Measurements from ENCODE around the gene HNRNPM. TPM values are rescaled to one million over a fixed set of nuclear protein-coding genes. Genes with fewer than 3 reads are reported as not detected.

HNRNPM gene
- total RNA-seq, 1 experiment from 2014 or later = 298 TPM

DNA sequence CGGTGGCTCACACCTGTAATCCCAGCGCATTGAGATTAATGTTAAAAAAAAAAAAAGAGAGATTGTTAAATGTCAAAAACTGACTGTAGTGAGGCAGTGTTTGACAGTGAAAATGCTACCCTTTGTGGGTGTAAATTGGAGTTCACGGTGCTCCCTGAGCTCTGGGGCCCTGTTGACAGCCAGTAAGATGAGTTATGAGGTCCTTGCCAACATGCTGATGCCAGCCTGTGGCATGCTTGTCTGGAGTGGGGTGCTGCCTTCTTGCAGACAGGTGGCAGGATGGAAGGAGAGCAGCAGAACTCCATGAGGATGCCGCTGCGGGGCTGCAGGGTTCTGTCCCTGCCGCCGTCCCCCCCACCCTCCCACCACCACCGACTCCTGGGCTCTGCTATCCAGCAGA lies 31.7 kb downstream of the HNRNPM start:
- CTCF ChIA-PET = no interaction called here
- Histone ChIP-seq H4K20me1 (ENCODE audit: insufficient read depth) (no peaks in the 10 kb centered on the region; the same call in 1 of the 2 replicates), H3K36me3 (ENCODE audit: control insufficient read depth in 1 of 2, insufficient read depth in 2 of 2, low read length in 2 of 2) (peaks cover 58 to 69% of the 10 kb centered on the region in 2 experiments)

DNA sequence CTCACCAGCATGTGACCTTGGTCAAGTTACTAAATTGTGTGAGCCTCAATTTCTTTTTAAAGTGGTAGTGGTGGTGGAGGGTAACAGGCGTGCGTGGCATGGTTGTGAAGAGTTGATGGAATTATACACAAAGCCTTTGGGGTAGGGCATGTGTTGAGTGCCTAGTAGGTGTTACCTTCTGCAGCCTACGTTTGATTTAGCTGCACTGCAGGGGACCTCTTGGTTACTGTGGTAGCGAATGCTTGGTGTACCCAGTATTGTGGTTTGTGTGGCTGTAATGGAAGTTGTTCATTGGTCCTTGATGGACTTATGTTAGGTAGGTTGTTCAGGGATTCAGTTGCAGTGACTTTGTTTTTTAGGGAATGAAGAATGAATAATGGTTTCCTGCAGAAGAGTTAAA lies 33.1 kb downstream of the HNRNPM start:
- H3K4me2 ChIP-seq (ENCODE audit: low read length) = no peak overlapping the region
- no peak overlapping the region for H3K4me3 ChIP-seq (replicated peaks in 1 of 2; ENCODE audit: low read depth in 1 of 2, low read length in 2 of 2)
- no peak overlapping the region for H2AFZ ChIP-seq (ENCODE audit: low read depth, low read length, poor library complexity, severe bottlenecking)
- H3K36me3 ChIP-seq (ENCODE audit: control insufficient read depth in 1 of 2, insufficient read depth in 2 of 2, low read length in 2 of 2) = peaks cover 48 to 59% of the 10 kb centered on the region in 2 experiments
- peaks cover 100% of the 10 kb centered on the region for H3K79me2 ChIP-seq (ENCODE audit: insufficient read depth, low read length)
- ChIA-PET RAD21 (ENCODE audit: low non-redundant PET in 1 of 2, low total read pairs in 2 of 2, uncharacterized antibody in 2 of 2, unreplicated experiment in 2 of 2) (no interaction called here), CTCF (no interaction called here), POLR2A (no interaction called here)
- H3K9me3 ChIP-seq (ENCODE audit: control insufficient read depth in 1 of 2, insufficient read depth in 1 of 2, low read depth in 1 of 2, low read length in 2 of 2) = no peaks in the 10 kb centered on the region
- H4K20me1 ChIP-seq (ENCODE audit: insufficient read depth) = no peaks in the 10 kb centered on the region; the same call in 1 of the 2 replicates
- DNase-seq (ENCODE audit: low read depth, low spot score) (no peak), ATAC-seq (no peak)
- no peaks in the 10 kb centered on the region for H3K27me3 ChIP-seq (ENCODE audit: insufficient read depth, low read length)
- H3K9me2 ChIP-seq (ENCODE audit: insufficient read depth) = no peaks in the 10 kb centered on the region
- intact Hi-C loops (cut with micrococcal nuclease) = no loop called here
- no TSS peak for BruUV-seq (replicated peaks)
- no peaks in the 10 kb centered on the region for H3K4me1 ChIP-seq (ENCODE audit: control insufficient read depth in 1 of 2, insufficient read depth in 2 of 2, low read length in 2 of 2)
- no peak overlapping the region for H3K9ac ChIP-seq (ENCODE audit: low read length)
- no peak overlapping the region for H3K27ac ChIP-seq (ENCODE audit: low read depth, low read length)
- TF ChIP-seq ELF1 (IDR thresholded peaks at IDR 0.05; ENCODE audit: borderline replicate concordance, low read depth) = no peak
- no peak for TF ChIP-seq POLR2AphosphoS5 (IDR thresholded peaks at IDR 0.05; ENCODE audit: low read depth, low read length)
- TF ChIP-seq SIN3A (IDR thresholded peaks at IDR 0.05; ENCODE audit: low read depth) = no peak
- TF ChIP-seq, protein P1, sequence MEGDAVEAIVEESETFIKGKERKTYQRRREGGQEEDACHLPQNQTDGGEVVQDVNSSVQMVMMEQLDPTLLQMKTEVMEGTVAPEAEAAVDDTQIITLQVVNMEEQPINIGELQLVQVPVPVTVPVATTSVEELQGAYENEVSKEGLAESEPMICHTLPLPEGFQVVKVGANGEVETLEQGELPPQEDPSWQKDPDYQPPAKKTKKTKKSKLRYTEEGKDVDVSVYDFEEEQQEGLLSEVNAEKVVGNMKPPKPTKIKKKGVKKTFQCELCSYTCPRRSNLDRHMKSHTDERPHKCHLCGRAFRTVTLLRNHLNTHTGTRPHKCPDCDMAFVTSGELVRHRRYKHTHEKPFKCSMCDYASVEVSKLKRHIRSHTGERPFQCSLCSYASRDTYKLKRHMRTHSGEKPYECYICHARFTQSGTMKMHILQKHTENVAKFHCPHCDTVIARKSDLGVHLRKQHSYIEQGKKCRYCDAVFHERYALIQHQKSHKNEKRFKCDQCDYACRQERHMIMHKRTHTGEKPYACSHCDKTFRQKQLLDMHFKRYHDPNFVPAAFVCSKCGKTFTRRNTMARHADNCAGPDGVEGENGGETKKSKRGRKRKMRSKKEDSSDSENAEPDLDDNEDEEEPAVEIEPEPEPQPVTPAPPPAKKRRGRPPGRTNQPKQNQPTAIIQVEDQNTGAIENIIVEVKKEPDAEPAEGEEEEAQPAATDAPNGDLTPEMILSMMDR (IDR thresholded peaks at IDR 0.05 in 2 of 3, conservative IDR thresholded peaks at IDR 0.05 in 1 of 3; ENCODE audit: borderline replicate concordance in 1 of 3, insufficient read depth in 1 of 3, low read depth in 2 of 3, low read length in 2 of 3) = no peak
- TF ChIP-seq, protein P2, sequence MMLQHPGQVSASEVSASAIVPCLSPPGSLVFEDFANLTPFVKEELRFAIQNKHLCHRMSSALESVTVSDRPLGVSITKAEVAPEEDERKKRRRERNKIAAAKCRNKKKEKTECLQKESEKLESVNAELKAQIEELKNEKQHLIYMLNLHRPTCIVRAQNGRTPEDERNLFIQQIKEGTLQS (IDR thresholded peaks at IDR 0.05) = no peak
- no peak for TF ChIP-seq SRF (IDR thresholded peaks at IDR 0.05; ENCODE audit: low read depth)
- no peak for TF ChIP-seq YY1 (IDR thresholded peaks at IDR 0.05; ENCODE audit: extremely low read depth, insufficient replicate concordance, low read depth, low read length)
- TF ChIP-seq POLR2A (IDR thresholded peaks at IDR 0.05; ENCODE audit: borderline replicate concordance, extremely low read depth, insufficient read depth, insufficient read length) = no peak

More for the DNA sequence above, 31.7 kb downstream of the HNRNPM start:
- Histone ChIP-seq H3K9ac (ENCODE audit: low read length) (no peak overlapping the region), H3K9me2 (ENCODE audit: insufficient read depth) (no peaks in the 10 kb centered on the region), H3K27me3 (ENCODE audit: insufficient read depth, low read length) (no peaks in the 10 kb centered on the region), H3K4me1 (ENCODE audit: control insufficient read depth in 1 of 2, insufficient read depth in 2 of 2, low read length in 2 of 2) (no peaks in the 10 kb centered on the region), H3K27ac (ENCODE audit: low read depth, low read length) (no peak overlapping the region), H3K79me2 (ENCODE audit: insufficient read depth, low read length) (peaks cover 99% of the 10 kb centered on the region), H3K4me2 (ENCODE audit: low read length) (no peak overlapping the region), H3K4me3 (replicated peaks in 1 of 2; ENCODE audit: low read depth in 1 of 2, low read length in 2 of 2) (no peak overlapping the region), H3K9me3 (ENCODE audit: control insufficient read depth in 1 of 2, insufficient read depth in 1 of 2, low read depth in 1 of 2, low read length in 2 of 2) (no peaks in the 10 kb centered on the region), H2AFZ (ENCODE audit: low read depth, low read length, poor library complexity, severe bottlenecking) (no peak overlapping the region)
- BruUV-seq (replicated peaks) = no TSS peak
- ChIA-PET RAD21 (ENCODE audit: low non-redundant PET in 1 of 2, low total read pairs in 2 of 2, uncharacterized antibody in 2 of 2, unreplicated experiment in 2 of 2) (no interaction called here), POLR2A (no interaction called here)
- ATAC-seq (no peak), DNase-seq (ENCODE audit: low read depth, low spot score) (no peak)
- TF ChIP-seq CBX3 (IDR thresholded peaks at IDR 0.05; ENCODE audit: low read depth) (no peak), YY1 (IDR thresholded peaks at IDR 0.05; ENCODE audit: extremely low read depth, insufficient replicate concordance, low read depth, low read length) (no peak), SRF (IDR thresholded peaks at IDR 0.05; ENCODE audit: low read depth) (no peak), RAD21 (IDR thresholded peaks at IDR 0.05; ENCODE audit: low read depth) (no peak), EZH2 (IDR thresholded peaks at IDR 0.05) (no peak), MAX (IDR thresholded peaks at IDR 0.05) (no peak), JUND (IDR thresholded peaks at IDR 0.05) (no peak), ZNF274 (IDR thresholded peaks at IDR 0.05; ENCODE audit: low read depth, low read length) (no peak), POLR2A (IDR thresholded peaks at IDR 0.05; ENCODE audit: borderline replicate concordance, extremely low read depth, insufficient read depth, insufficient read length) (no peak), SP1 (IDR thresholded peaks at IDR 0.05; ENCODE audit: low read depth) (no peak)
- TF ChIP-seq, protein P3, sequence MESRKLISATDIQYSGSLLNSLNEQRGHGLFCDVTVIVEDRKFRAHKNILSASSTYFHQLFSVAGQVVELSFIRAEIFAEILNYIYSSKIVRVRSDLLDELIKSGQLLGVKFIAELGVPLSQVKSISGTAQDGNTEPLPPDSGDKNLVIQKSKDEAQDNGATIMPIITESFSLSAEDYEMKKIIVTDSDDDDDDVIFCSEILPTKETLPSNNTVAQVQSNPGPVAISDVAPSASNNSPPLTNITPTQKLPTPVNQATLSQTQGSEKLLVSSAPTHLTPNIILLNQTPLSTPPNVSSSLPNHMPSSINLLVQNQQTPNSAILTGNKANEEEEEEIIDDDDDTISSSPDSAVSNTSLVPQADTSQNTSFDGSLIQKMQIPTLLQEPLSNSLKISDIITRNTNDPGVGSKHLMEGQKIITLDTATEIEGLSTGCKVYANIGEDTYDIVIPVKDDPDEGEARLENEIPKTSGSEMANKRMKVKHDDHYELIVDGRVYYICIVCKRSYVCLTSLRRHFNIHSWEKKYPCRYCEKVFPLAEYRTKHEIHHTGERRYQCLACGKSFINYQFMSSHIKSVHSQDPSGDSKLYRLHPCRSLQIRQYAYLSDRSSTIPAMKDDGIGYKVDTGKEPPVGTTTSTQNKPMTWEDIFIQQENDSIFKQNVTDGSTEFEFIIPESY (IDR thresholded peaks at IDR 0.05; ENCODE audit: extremely low read depth, insufficient replicate concordance, low read length) = no peak
- intact Hi-C loops (cut with micrococcal nuclease) = no loop called here

All from HCT116 (cell line).